Astrocyte (in vitro differentiated cells and primary cell): Measurements from ENCODE around the gene DDC. TPM values are rescaled to one million over a fixed set of nuclear protein-coding genes. Genes with fewer than 3 reads are reported as not detected.

ENCODE experiments used
- DNase-seq: peaks from one replicate; pipeline ENCODE4 v3.0.0-alpha.2; 2010; ENCODE audit warnings: low read depth
- FAIRE-seq: peaks from 2 replicates; lab custom pipeline; 2011; peaks lifted over from hg19 to GRCh38; lab: Jason Lieb, UNC
- H2AFZ ChIP-seq: 2 replicates; pipeline ENCODE4 v1.6.0; 2012; ENCODE audit warnings: low read depth, low read length, inconsistent platforms
- H3K27ac ChIP-seq: 2 replicates; pipeline ENCODE4 v1.5.1; 2011; ENCODE audit warnings: low read depth, low read length, inconsistent platforms
- H3K27me3 ChIP-seq: 2 replicates; pipeline ENCODE4 v1.6.0; 2011; ENCODE audit warnings: low read length, inconsistent platforms; ENCODE audit not compliant: insufficient read depth
- H3K36me3 ChIP-seq: 2 replicates; pipeline ENCODE4 v1.5.1; 2011; ENCODE audit warnings: low read length, inconsistent platforms; ENCODE audit not compliant: insufficient read depth
- H3K4me1 ChIP-seq: 2 replicates; pipeline ENCODE4 v1.5.1; 2011; ENCODE audit warnings: low read length, inconsistent platforms; ENCODE audit not compliant: insufficient read depth
- H3K4me2 ChIP-seq: 2 replicates; pipeline ENCODE4 v1.6.0; 2012; ENCODE audit warnings: low read length, inconsistent platforms
- H3K4me3 ChIP-seq: 2 replicates; pipeline ENCODE4 v1.5.1; 2011; ENCODE audit warnings: low read depth, mild to moderate bottlenecking, low read length, inconsistent platforms; ENCODE audit not compliant: insufficient read depth
- H3K79me2 ChIP-seq: 2 replicates; pipeline ENCODE4 v1.6.0; 2012; ENCODE audit warnings: mild to moderate bottlenecking, low read length, inconsistent platforms; ENCODE audit not compliant: insufficient read depth
- H3K9ac ChIP-seq: 2 replicates; pipeline ENCODE4 v1.6.0; 2012; ENCODE audit warnings: mild to moderate bottlenecking, low read length, inconsistent platforms
- H3K9me3 ChIP-seq: 2 replicates; pipeline ENCODE4 v1.5.1; 2012; ENCODE audit warnings: low read depth, mild to moderate bottlenecking, low read length, inconsistent platforms; ENCODE audit not compliant: insufficient read depth
- H4K20me1 ChIP-seq: 2 replicates; pipeline ENCODE4 v1.6.0; 2012; ENCODE audit warnings: low read length, inconsistent platforms; ENCODE audit not compliant: insufficient read depth
- H3K27ac Mint-ChIP-seq: one replicate; pipeline ENCODE4 v1.8.0; 2021; ENCODE audit warnings: mild to moderate bottlenecking, mixed read lengths; ENCODE audit not compliant: unreplicated experiment
- H3K27me3 Mint-ChIP-seq: one replicate; pipeline ENCODE4 v1.8.0; 2021; ENCODE audit warnings: low read depth, mixed read lengths; ENCODE audit not compliant: unreplicated experiment
- H3K36me3 Mint-ChIP-seq: one replicate; pipeline ENCODE4 v1.8.0; 2021; ENCODE audit warnings: low read depth, mixed read lengths; ENCODE audit not compliant: unreplicated experiment
- H3K4me1 Mint-ChIP-seq: one replicate; pipeline ENCODE4 v1.8.0; 2021; ENCODE audit warnings: low read depth, mixed read lengths; ENCODE audit not compliant: unreplicated experiment
- H3K4me3 Mint-ChIP-seq: one replicate; pipeline ENCODE4 v1.8.0; 2021; ENCODE audit warnings: mild to moderate bottlenecking, moderate library complexity, mixed read lengths; ENCODE audit not compliant: unreplicated experiment
- H3K9me3 Mint-ChIP-seq: one replicate; pipeline ENCODE4 v1.8.0; 2021; ENCODE audit warnings: mild to moderate bottlenecking, mixed read lengths; ENCODE audit not compliant: unreplicated experiment
- CTCF ChIP-seq: IDR thresholded peaks from 2 replicates; pipeline ENCODE4 v1.5.1; 2011; ENCODE audit warnings: low read depth, mild to moderate bottlenecking, inconsistent platforms, low read length, moderate library complexity; ENCODE audit not compliant: insufficient read depth
- EZH2 ChIP-seq: IDR thresholded peaks from 2 replicates; pipeline ENCODE4 v1.6.1; 2012; ENCODE audit warnings: mild to moderate bottlenecking, low read length, inconsistent platforms; ENCODE audit not compliant: insufficient read depth
- total RNA-seq: library from RNA; stranded (reverse); gene quantifications from 2 replicates; pipeline ENCODE4 v1.2.1, GENCODE V29; 2021

DDC gene
- total RNA-seq, 1 donor from 2014 or later, result not detected

- Mint-ChIP-seq H3K4me3 (no peak overlapping the region), H3K4me1 (peaks cover 3% of the 10 kb centered on the region), H3K27ac (no peak overlapping the region), H3K9me3 (peaks cover 4% of the 10 kb centered on the region), H3K27me3 (no peaks in the 10 kb centered on the region), H3K36me3 (peaks cover 22% of the 10 kb centered on the region)
- TF ChIP-seq EZH2, result no peak
- TF ChIP-seq CTCF, result no peak
- Histone ChIP-seq H4K20me1 (no peaks in the 10 kb centered on the region), H3K27ac (no peak overlapping the region), H3K9me3 (no peaks in the 10 kb centered on the region), H3K36me3 (peaks cover 17% of the 10 kb centered on the region), H3K79me2 (no peaks in the 10 kb centered on the region), H3K4me3 (no peak overlapping the region), H2AFZ (no peak overlapping the region), H3K4me1 (no peaks in the 10 kb centered on the region), H3K9ac (no peak overlapping the region), H3K27me3 (no peaks in the 10 kb centered on the region), H3K4me2 (no peak overlapping the region)
- DNase-seq (no peak), FAIRE-seq (no peak)
Observed at GRCh38 chr7:50589364-50589763, 24.2 kb upstream of the DDC start.

- Histone ChIP-seq H2AFZ (no peak overlapping the region), H3K36me3 (peaks cover 13% of the 10 kb centered on the region), H3K4me2 (no peak overlapping the region), H3K4me1 (no peaks in the 10 kb centered on the region), H3K79me2 (no peaks in the 10 kb centered on the region), H3K4me3 (no peak overlapping the region), H4K20me1 (no peaks in the 10 kb centered on the region), H3K27me3 (no peaks in the 10 kb centered on the region), H3K27ac (no peak overlapping the region), H3K9me3 (no peaks in the 10 kb centered on the region), H3K9ac (no peak overlapping the region)
- TF ChIP-seq CTCF (no peak), EZH2 (no peak)
- FAIRE-seq, result no peak
- no peak overlapping the region for H3K4me3 Mint-ChIP-seq
- DNase-seq, result no peak
- no peak overlapping the region for H3K27ac Mint-ChIP-seq
- H3K27me3 Mint-ChIP-seq, result no peaks in the 10 kb centered on the region
- peaks cover 22% of the 10 kb centered on the region for H3K36me3 Mint-ChIP-seq
- peaks cover 7% of the 10 kb centered on the region for H3K9me3 Mint-ChIP-seq
- peaks cover 3% of the 10 kb centered on the region for H3K4me1 Mint-ChIP-seq
Observed at GRCh38 chr7:50588937-50589336, 23.7 kb upstream of the DDC start.

- Histone ChIP-seq H3K27ac (no peak overlapping the region), H3K9ac (no peak overlapping the region), H3K79me2 (no peaks in the 10 kb centered on the region), H3K4me3 (no peak overlapping the region), H3K9me3 (no peaks in the 10 kb centered on the region), H2AFZ (no peak overlapping the region), H3K27me3 (no peaks in the 10 kb centered on the region), H4K20me1 (no peaks in the 10 kb centered on the region), H3K4me2 (no peak overlapping the region), H3K4me1 (no peaks in the 10 kb centered on the region), H3K36me3 (peaks cover 8% of the 10 kb centered on the region)
- H3K36me3 Mint-ChIP-seq, result peaks cover 22% of the 10 kb centered on the region
- no peak overlapping the region for H3K4me3 Mint-ChIP-seq
- peaks cover 3% of the 10 kb centered on the region for H3K4me1 Mint-ChIP-seq
- no peak for DNase-seq
- TF ChIP-seq CTCF, result no peak
- no peak for TF ChIP-seq EZH2
- FAIRE-seq, result no peak
- no peaks in the 10 kb centered on the region for H3K27me3 Mint-ChIP-seq
- peaks cover 14% of the 10 kb centered on the region for H3K9me3 Mint-ChIP-seq
- H3K27ac Mint-ChIP-seq, result no peak overlapping the region
Observed at GRCh38 chr7:50587737-50588136, 22.5 kb upstream of the DDC start.
